AG04449 (cell line): Measurements from ENCODE around the gene CSK.

ENCODE experiments used
- CTCF ChIA-PET: fragments of 350-600 bp; formaldehyde crosslinking; extraction: SDS; loops from one replicate; lab custom pipeline; 2021; ENCODE audit warnings: antibody characterized with exemption; lab: Yijun Ruan, JAX
- POLR2A ChIA-PET: fragments of 400-600, 350-600 bp; formaldehyde crosslinking; extraction: SDS; loops from one replicate; lab custom pipeline; 2020; ENCODE audit warnings: antibody characterized with exemption, inconsistent platforms; lab: Yijun Ruan, JAX
- DNase-seq: peaks from one replicate; pipeline ENCODE4 v3.0.0-alpha.2; 2010; ENCODE audit warnings: low read depth, low spot score
- H3K4me3 ChIP-seq: 2 replicates; pipeline ENCODE4 v1.5.1; 2011; ENCODE audit warnings: low read depth, mild to moderate bottlenecking, control low read depth, low read length
- TF ChIP-seq, protein P1 (sequence below): IDR thresholded peaks from one replicate; pipeline ENCODE4 v1.5.1; 2011; ENCODE audit warnings: mild to moderate bottlenecking, moderate library complexity, low read length, control low read depth, inconsistent platforms; ENCODE audit not compliant: insufficient read depth; ENCODE audit errors: missing control alignments

Gene CSK

DNA sequence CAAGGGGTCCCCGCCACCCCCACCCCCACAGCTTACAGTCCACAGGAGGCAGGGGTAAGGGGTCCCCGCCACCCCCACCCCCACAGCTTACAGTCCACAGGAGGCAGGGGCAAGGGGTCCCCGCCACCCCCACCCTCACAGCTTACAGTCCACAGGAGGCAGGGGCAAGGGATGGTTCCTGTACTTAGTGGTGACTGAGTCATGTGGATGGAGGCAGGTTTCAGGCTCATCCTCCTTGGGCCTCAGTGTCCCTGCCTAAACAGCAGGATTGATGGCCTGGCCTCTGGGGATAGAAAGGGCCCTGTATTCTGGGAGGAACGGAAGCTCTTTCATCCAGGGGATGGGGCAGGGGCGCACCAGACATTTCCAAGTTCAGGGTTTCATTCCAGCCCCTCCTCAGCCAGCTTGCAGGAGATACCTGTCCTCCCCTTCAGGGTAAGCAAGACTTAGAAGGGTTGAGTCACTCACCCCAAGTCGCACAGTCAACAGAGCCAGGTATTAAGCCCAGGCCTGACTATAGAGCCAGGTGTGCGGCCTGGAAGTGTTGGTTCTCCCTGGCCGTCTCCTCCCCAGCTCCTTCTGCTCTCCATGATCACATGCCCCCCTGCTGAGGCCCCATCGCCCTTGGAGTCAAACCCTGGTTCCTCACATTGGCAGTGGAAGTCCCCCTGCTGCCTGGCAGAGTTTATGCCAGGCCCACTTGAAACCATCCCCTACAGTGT lies 12.5 kb downstream of the CSK start:
- no peak overlapping the region for H3K4me3 ChIP-seq
- CTCF ChIA-PET, result interaction anchor here (0.6 to 9.6 kb wide), 10 partner anchors 6 to 160 kb away, joined by 3 to 136 read pairs (median 5); partner anchors contain the start of gene CSK
- POLR2A ChIA-PET, result no interaction called here
- TF ChIP-seq, protein P1, sequence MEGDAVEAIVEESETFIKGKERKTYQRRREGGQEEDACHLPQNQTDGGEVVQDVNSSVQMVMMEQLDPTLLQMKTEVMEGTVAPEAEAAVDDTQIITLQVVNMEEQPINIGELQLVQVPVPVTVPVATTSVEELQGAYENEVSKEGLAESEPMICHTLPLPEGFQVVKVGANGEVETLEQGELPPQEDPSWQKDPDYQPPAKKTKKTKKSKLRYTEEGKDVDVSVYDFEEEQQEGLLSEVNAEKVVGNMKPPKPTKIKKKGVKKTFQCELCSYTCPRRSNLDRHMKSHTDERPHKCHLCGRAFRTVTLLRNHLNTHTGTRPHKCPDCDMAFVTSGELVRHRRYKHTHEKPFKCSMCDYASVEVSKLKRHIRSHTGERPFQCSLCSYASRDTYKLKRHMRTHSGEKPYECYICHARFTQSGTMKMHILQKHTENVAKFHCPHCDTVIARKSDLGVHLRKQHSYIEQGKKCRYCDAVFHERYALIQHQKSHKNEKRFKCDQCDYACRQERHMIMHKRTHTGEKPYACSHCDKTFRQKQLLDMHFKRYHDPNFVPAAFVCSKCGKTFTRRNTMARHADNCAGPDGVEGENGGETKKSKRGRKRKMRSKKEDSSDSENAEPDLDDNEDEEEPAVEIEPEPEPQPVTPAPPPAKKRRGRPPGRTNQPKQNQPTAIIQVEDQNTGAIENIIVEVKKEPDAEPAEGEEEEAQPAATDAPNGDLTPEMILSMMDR, result no peak
- DNase-seq, result no peak

DNA sequence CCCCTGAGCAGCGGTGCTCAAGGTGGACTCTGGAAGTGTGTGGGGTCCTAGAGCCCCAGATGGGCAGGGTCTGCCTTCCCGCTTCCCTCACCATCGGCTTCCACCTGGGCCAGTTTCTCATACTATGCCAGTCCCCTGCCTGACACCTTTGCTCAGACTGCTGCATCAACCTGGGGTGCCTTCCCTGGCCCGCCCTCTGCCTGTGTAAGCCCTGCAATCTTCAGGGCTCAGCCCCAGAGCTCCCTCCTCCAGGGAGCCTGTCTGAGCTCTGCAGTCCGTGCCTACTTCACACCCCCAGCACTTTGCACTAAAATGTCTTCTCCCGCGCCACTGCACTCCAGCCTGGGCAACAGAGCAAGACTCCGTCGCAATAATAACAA lies 13.1 kb downstream of the CSK start:
- TF ChIP-seq, protein P1, result no peak
- no peak for DNase-seq
- CTCF ChIA-PET, result interaction anchor here (1.1 to 9.6 kb wide), 9 partner anchors 6 to 160 kb away, joined by 3 to 136 read pairs (median 6); partner anchors contain the start of gene CSK
- POLR2A ChIA-PET, result no interaction called here
- no peak overlapping the region for H3K4me3 ChIP-seq

DNA sequence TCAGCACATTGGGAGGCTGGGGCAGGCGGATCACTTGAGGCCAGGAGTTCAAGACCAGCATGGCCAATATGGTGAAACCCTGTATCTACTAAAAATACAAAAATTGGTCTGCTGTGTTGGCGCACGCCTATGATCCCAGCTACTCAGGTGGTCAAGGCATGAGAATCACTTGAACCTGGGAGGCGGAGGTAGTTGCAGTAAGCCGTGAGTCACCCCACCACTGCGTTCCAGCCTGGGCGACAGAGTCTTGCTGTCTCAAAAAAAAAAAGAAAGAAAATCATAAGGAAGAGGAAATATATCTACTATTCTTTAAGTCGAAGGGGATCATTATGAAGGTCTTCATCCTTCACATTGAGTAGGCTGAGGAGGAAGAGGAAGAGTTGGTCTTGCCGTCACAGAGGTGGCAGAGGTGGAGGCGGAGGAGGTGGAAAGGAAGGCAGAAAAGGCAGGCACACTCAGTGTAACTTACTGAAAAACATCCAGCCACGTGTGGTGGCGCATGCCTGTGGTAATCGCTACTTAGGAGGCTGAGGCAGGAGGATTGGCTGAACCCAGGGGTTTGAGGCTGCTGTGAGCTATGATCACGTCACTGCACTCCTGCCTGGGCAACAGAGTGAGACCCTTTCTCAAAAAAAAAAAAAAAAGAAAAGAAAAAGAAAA lies 14.2 kb downstream of the CSK start:
- TF ChIP-seq, protein P1, result no peak
- DNase-seq, result no peak
- CTCF ChIA-PET, result interaction anchor here (1.0 to 10.9 kb wide), 5 partner anchors 6 to 25 kb away, joined by 3 to 136 read pairs (median 106); partner anchors contain the start of gene CSK
- POLR2A ChIA-PET, result no interaction called here
- H3K4me3 ChIP-seq, result no peak overlapping the region

DNA sequence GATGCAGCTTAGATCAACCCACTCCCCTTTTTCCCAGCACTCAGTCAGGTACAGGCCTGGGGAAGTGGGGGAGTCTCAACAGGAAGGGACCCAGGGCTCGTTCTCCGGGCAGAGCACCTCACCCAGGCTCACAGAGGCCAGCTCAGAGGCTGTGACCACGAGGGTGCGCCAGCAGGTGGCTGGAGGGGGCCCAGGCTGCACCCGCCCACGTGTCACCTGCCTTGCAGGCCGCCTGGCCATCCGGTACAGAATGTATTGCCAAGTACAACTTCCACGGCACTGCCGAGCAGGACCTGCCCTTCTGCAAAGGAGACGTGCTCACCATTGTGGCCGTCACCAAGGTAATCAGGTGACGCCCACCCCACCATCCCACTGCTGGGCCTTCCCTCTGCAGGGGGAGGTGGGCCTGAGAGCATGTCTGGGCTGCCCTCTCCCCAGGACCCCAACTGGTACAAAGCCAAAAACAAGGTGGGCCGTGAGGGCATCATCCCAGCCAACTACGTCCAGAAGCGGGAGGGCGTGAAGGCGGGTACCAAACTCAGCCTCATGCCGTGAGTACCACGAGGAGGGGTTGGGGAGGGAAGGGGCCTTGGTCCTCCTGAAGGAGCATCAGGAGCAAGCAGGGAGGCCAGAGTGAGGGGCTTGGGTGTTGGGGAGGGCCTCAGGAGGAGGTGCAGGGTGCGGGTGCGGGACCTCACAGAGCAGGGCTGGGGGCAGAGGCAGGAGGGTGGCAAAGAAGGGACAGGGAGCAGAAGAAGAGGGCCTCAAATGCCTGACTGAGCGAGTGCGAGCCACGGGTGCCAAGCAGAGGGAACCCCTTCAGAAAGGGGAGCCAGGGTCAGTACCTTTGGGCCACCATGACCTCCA lies 16.7 kb downstream of the CSK start:
- TF ChIP-seq, protein P1, result no peak
- ChIA-PET CTCF (interaction anchor here (1.2 to 10.9 kb wide), 12 partner anchors 8 to 151 kb away, joined by 3 to 136 read pairs (median 32); partner anchors contain the start of genes CSK and LMAN1L), POLR2A (no interaction called here)
- DNase-seq, result no peak
- H3K4me3 ChIP-seq, result no peak overlapping the region

DNA sequence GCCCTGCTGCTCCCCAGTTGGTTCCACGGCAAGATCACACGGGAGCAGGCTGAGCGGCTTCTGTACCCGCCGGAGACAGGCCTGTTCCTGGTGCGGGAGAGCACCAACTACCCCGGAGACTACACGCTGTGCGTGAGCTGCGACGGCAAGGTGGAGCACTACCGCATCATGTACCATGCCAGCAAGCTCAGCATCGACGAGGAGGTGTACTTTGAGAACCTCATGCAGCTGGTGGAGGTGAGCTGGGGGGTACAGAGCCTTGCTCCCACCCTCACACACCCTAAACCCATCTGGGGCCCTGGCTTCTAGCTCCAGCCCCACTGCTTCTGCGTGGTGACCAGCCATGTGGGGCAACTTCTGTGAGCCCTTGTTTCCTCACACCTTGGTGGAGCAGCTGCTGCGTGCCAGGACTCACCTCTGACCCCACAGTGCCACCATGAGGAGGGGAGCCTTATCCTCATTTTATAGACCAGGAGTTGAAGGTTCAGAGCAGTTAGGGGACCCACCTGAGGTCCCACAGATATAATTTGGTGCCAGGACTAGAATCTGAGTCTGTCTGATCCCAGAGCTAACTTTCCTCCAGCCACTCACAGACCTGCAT lies 17.5 kb downstream of the CSK start:
- POLR2A ChIA-PET, result no interaction called here
- DNase-seq, result no peak
- H3K4me3 ChIP-seq, result no peak overlapping the region
- TF ChIP-seq, protein P1, result no peak
- CTCF ChIA-PET, result interaction anchor here (0.6 to 10.9 kb wide), 20 partner anchors 9 to 176 kb away, joined by 3 to 136 read pairs (median 4); partner anchors contain the start of genes CPLX3, CSK, LMAN1L and ULK3
